GM21723 (cell line): ENCODE measurements around the gene PRMT1.
A peak's percentile ranks its signal among the peaks of the same experiment; 100 is the strongest.
"Not testable (repeated sequence)": the region's sequence is repeated elsewhere in the genome, so short reads cannot be mapped to it uniquely, and the experiment has no call there.

ENCODE experiments used
- ATAC-seq: cut with Tn5 transposase; IDR thresholded peaks from one replicate; pipeline ENCODE4 v1.9.1; 2021; ENCODE audit warnings: mild to moderate bottlenecking, moderate library complexity; ENCODE audit not compliant: unreplicated experiment

The PRMT1 gene

GRCh38 chr19:49677231-49677900, at the start of gene PRMT1:
Gene PRMT1, plus strand, starts transcription at chr19:49677271. Its CDS starts 10 bp downstream, at chr19:49677281.
- no peak for ATAC-seq

- ATAC-seq = no peak
Observed at GRCh38 chr19:49629659-49630058, 47.4 kb upstream of the PRMT1 start.

GRCh38 chr19:49631014-49631588, 46.0 kb upstream of the PRMT1 start:
- ATAC-seq = no peak

- ATAC-seq = no peak
Observed at GRCh38 chr19:49631610-49632192, 45.4 kb upstream of the PRMT1 start.

GRCh38 chr19:49632576-49632975, 44.5 kb upstream of the PRMT1 start:
- ATAC-seq = no peak

DNA sequence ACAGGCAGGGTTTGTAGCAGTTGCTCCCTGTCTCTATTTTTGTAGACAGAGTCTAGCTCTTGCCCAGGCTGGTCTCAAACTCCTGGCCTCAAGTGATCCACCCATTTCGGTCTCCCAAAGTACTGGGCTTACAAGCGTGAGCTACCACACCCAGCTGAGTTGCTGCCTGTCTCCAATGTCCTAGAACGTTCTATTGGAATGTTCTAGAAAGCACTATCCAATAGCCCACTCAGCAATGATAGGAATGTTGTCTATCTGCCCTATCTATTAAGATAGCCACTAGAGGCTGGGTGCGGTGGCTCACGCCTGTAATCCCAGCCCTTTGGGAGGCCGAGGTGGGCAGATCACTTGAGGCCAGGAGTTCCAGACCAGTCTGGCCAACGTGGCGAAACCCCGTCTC, 43.8 kb upstream of the PRMT1 start:
- not testable (repeated sequence) for ATAC-seq

DNA sequence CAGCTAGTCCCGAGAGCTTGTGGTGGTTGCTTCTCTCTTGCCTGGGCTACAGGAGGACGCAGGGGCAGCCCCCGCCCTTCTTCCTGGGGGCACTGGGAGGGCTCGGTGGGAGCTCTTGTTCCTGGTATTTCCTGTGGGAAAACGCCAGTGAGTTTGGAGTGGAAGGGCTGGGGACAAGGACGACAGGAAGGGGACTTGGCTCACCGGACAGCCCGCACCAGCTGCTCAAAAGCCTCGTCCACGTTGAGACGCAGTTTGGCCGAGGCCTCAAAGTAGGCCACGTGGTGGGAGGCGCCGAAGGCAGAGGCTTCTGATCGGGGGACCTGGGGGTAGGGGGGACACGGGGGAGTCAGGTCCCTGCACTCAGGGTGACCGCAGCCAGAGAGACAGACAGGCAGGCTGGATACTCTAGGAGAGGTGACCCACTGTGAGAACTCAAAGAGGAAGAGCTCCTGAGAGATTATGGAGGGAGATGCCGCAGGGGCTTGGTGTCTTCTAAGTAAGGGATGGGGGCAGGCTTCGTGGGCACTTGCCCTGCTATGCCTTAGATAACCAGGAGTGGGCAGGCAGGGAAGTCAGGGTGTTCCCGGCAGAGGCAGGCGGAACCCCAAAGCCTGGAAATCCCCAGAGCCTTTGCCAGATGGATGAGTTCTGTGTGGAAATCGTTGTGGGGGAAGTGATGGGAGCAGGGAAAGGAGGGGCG, 41.4 kb upstream of the PRMT1 start:
- ATAC-seq = no peak

- no peak for ATAC-seq
Observed at GRCh38 chr19:49636233-49636932, 40.7 kb upstream of the PRMT1 start.

GRCh38 chr19:49637821-49638738, 39.0 kb upstream of the PRMT1 start:
- ATAC-seq = no peak

DNA sequence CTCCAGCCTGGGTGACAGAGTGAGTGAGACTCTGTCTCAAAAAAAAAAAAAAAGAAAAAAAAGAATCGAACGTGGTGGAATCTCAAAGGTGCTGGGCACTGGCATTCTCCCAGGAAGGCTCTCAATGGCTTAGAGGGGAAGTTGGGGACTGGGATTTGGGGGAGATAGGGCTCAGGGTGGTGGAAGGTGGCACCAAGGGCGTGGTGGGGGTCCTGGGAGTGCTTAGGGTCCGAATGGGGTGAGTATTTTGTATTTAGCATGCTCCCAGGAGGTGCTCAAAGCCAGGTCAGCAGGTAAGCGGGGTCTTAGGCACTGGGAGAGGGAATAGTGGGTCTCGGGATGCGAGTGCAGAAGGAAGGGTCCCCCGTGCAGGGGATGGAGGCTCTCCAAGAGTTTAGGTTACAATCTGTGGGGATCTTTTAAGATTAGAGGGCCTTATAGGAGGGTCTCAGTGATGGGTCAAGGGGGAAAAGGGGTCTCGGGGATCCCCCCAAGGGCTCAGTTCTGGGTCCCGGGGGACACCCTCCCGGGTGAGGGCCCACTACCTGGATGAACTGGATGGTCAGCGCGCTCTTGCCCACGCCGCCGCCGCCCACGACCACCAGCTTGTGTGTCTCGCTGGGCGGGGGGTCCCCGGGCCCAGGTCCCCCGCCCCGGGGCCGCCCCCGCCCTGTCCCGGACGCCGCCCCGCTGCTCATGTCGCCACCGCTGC, 37.5 kb upstream of the PRMT1 start:
- ATAC-seq = no peak

- peak; percentile 61 for ATAC-seq
Observed at GRCh38 chr19:49640113-49640898, 36.8 kb upstream of the PRMT1 start, which contains the start of gene RRAS. Gene RRAS, minus strand, starts transcription at chr19:49640143. Its CDS starts 45 bp downstream, at chr19:49640098.

GRCh38 chr19:49641688-49642491, 35.2 kb upstream of the PRMT1 start, which contains the start of gene SCAF1:
Gene SCAF1, plus strand, starts transcription at chr19:49642209. Its CDS starts 2,818 bp downstream, at chr19:49645027.
- ATAC-seq = peak; percentile 58

DNA sequence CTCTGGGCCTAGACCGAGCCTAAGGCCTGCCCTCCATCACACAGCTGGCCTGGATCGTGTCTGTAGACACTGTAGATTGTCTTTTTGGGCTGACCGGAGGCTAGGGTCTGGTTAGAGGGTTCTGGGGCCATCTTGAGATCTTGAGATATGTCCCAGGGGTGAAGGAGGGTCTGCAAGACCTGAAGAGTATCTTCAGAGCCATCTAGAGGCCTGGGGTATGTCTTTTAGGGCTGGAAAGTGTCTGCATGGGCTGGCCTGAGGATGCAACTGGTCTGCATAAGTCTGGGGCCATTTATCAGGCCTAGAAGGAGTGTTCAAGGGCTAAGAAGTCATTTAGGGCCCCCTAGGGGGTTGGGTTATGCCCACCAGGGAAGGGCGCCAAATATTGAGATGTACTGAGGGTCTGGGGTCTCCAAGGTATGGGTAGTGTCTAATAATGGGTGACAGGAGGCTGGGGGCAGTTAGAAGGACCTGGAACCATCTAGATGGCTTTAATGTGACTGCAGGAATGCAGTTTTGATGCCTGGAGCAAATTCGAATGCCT, 34.5 kb upstream of the PRMT1 start:
- no peak for ATAC-seq

DNA sequence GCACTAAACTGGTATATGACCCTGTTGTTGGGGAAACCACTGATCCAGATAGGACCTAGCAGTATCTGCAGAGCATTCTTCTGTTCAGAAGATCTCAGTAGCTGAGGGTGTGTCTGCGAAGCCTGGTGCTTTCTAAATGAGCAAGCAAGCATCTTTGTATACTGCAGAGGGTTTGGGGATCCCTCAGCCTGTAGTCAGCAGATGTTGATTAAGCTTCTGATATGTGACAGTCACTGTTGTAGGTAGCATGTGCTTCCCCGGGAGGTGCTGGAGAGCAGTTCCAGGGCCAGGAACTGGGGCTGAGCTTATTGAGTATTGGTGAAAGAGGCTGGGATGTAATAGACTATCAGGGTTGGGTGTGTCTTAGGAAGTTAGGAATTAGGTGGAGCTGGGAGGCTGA, 33.6 kb upstream of the PRMT1 start:
- no peak for ATAC-seq

DNA sequence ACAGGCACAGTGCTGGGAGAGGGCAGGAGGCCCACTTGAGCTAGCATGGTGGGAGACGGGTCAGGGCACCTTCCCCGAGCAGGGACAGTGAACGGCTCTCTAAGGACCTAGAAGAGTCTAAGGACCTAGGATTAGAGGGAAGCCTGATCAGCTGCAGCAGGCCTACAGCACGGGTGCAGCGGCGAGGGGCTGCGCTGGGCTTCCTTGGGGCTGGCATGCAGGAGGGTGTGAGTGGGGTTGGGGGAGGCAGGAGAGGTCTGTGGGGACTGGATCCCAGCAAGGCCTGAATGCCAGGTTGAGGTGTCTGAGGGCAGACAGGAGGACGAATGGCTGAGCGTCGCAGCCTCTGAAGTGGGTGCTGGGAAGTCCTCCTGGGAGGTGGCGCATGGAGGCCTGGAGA, 31.5 kb upstream of the PRMT1 start:
- no peak for ATAC-seq

- ATAC-seq = no peak
Observed at GRCh38 chr19:49645995-49646394, 31.1 kb upstream of the PRMT1 start.

DNA sequence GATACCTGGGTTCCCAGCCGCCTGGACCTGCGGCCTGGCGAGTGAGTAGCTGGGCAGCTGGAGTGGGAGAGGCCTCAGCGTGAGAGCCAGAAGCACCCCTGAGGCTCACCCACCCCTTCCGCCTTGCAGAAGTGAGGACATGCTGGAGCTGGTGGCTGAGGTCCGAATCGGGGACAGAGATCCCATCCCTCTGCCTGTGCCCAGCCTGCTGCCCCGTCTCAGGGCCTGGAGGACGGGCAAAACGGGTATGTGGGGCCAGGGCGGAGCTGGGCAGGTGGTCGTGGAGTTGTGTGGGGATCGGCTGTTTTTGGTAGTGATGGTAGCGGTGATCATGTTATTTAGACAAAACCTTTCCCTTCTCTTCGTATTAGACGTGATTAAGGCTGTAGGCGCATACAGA, 30.5 kb upstream of the PRMT1 start:
- ATAC-seq = no peak
